ENCODE results near the gene SLC27A5.

GRCh38 chr19:58555920-58556621, 44.3 kb upstream of the SLC27A5 start:
- no peak for TF ChIP-seq POLR2AphosphoS5 (IDR thresholded peaks at IDR 0.05; ENCODE audit: borderline replicate concordance, low read depth, low read length)
- no peak for TF ChIP-seq EZH2 (IDR thresholded peaks at IDR 0.05)
